IPS DF 6.9 (cell line): ENCODE data around the gene PIH1D1.

Experiments
- DNase-seq: peaks from one replicate; pipeline ENCODE4 v3.0.0-alpha.2; 2013; ENCODE audit warnings: low read depth, low spot score
- H3K27ac ChIP-seq: one replicate; pipeline ENCODE4 v1.5.1; 2013; ENCODE audit warnings: low read length, control low read depth
- H3K27me3 ChIP-seq: 2 replicates; pipeline ENCODE4 v1.6.1; 2013; ENCODE audit warnings: mild to moderate bottlenecking, low read length; ENCODE audit not compliant: control insufficient read depth, insufficient read depth
- H3K36me3 ChIP-seq: 2 replicates; pipeline ENCODE4 v1.6.1; 2013; ENCODE audit warnings: low read length; ENCODE audit not compliant: control insufficient read depth, insufficient read depth
- H3K4me1 ChIP-seq: 2 replicates; pipeline ENCODE4 v1.6.1; 2013; ENCODE audit warnings: low read length; ENCODE audit not compliant: control insufficient read depth, insufficient read depth
- H3K4me3 ChIP-seq: 2 replicates; pipeline ENCODE4 v1.5.1; 2013; ENCODE audit warnings: mild to moderate bottlenecking, low read length
- H3K9me3 ChIP-seq: 2 replicates; pipeline ENCODE4 v1.6.1; 2013; ENCODE audit warnings: low read length, inconsistent platforms; ENCODE audit not compliant: control insufficient read depth, insufficient read depth
- WGBS: extraction: QIAGEN DNeasy Blood & Tissue Kit; methylation state at CpG from one replicate; pipeline ENCODE4 v1.1.7; 2013; ENCODE audit warnings: mixed read lengths, missing lambda C conversion rate; ENCODE audit not compliant: insufficient read length, insufficient coverage; 5-methylcytosine and 5-hydroxymethylcytosine counted together

Gene PIH1D1

DNA sequence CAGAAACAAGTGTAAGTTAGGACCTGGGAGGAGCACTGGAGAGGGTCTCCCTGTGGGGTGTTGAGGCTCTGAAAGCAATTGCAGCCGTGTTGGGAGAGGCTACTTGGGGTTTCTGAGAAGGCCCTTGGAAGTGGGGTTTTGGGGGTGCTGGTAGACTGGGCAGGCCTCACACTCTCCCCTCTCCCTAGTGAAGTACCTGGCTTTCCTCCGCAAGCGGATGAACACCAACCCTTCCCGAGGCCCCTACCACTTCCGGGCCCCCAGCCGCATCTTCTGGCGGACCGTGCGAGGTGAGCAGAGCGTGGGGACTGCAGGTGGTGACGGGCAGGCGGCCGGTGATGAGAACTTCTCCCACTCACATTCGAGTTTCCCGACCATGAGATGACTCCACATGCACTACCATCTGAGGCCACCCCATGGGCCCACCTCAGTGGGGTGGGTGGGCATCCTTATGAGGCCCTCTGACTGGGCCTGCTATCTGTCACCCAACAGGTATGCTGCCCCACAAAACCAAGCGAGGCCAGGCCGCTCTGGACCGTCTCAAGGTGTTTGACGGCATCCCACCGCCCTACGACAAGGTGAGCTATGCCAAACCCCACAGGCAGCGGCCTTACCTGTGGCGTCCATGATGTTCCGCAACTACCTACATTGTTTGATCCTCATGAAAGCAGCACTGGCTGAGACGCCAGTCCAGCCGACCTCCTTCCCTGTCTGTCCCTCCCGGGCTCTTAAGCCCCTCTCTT, 38.8 kb upstream of the PIH1D1 start:
- no peak for DNase-seq
- peaks cover 38% of the 10 kb centered on the region for H3K36me3 ChIP-seq
- WGBS: no CpG with 5 or more reads among the region's 27 CpGs

DNA sequence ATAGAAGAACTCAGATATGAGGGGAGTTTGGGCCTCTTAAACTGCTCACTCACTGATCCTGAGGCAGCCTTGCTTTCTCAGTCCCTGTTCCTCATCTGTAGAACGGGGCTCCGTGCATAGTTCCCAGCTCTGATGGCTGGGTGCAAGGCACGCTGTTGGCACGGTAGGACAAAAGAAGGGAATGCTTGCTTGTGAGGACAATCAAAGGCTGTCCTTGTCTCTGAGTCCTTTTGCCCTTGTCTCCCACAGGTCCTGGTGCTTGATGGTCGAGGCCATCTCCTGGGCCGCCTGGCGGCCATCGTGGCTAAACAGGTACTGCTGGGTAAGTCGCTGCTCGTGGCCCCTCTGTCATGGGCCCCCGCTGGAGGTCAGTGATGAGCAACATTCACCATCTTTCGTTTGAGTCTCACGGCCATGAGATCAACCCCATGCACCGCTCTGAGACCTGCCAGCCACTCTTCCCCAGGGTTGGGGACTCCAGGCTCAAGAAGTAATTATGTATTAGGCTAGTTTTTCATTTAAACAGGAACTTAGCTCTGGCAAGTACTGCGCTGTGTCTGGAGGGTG, 38.1 kb upstream of the PIH1D1 start:
- Histone ChIP-seq H3K4me3 (no peak overlapping the region; the same call in 1 of the 2 replicates), H3K36me3 (peaks cover 38% of the 10 kb centered on the region), H3K27ac (peak overlapping the region; percentile 28), H3K4me1 (no peaks in the 10 kb centered on the region), H3K9me3 (no peaks in the 10 kb centered on the region), H3K27me3 (no peaks in the 10 kb centered on the region)
- DNase-seq: no peak
- WGBS: no CpG with 5 or more reads among the region's 15 CpGs

More for the DNA sequence above, 38.8 kb upstream of the PIH1D1 start:
- H3K9me3 ChIP-seq: no peaks in the 10 kb centered on the region
- H3K4me3 ChIP-seq: no peak overlapping the region
- H3K27me3 ChIP-seq: no peaks in the 10 kb centered on the region
- H3K4me1 ChIP-seq: no peaks in the 10 kb centered on the region
- no peak overlapping the region for H3K27ac ChIP-seq

DNA sequence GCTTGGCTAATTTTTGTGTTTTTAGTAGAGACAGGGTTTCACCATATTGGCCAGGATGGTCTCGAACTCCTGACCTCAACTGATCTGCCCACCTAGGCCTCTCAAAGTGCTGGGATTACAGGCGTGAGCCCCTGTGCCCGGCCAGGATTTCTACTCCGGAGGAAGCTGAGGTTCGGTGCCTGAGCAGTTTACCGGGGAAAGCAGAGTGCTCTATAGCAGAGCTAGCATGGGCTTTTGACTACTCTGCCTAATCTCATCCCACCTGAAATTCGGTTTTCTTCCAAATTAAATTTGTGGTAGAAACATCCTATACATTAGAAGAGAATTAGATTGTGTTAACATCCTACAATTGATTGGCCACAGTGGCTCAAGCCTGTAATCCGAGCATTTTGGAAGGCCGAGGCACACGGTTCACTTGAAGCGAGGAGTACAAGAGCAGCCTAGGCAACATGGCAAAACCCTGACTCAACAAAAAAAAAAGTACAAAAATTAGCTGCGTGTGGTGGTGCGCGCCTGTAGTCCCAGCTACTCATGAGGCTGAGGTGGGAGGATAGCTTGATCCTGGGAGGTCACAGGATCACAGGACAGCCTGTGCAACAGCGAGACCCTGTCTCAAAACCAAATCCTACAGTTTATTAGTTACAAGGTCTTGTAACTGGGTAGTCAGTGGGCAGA, 37.4 kb upstream of the PIH1D1 start:
- no peaks in the 10 kb centered on the region for H3K9me3 ChIP-seq
- no peak for DNase-seq
- peak overlapping the region; percentile 1 for H3K27ac ChIP-seq
- no CpG with 5 or more reads among the region's 15 CpGs for WGBS
- peak overlapping the region; percentile 99 for H3K4me3 ChIP-seq
- H3K27me3 ChIP-seq: no peaks in the 10 kb centered on the region
- H3K36me3 ChIP-seq: peaks cover 38% of the 10 kb centered on the region
- no peaks in the 10 kb centered on the region for H3K4me1 ChIP-seq

GRCh38 chr19:49488046-49488862, 36.6 kb upstream of the PIH1D1 start:
- no peaks in the 10 kb centered on the region for H3K9me3 ChIP-seq
- WGBS: no CpG with 5 or more reads among the region's 26 CpGs
- no peaks in the 10 kb centered on the region for H3K27me3 ChIP-seq
- H3K36me3 ChIP-seq: peaks cover 38% of the 10 kb centered on the region
- H3K4me3 ChIP-seq: peak overlapping the region; percentile 99
- H3K4me1 ChIP-seq: no peaks in the 10 kb centered on the region
- no peak overlapping the region for H3K27ac ChIP-seq
- DNase-seq: no peak

DNA sequence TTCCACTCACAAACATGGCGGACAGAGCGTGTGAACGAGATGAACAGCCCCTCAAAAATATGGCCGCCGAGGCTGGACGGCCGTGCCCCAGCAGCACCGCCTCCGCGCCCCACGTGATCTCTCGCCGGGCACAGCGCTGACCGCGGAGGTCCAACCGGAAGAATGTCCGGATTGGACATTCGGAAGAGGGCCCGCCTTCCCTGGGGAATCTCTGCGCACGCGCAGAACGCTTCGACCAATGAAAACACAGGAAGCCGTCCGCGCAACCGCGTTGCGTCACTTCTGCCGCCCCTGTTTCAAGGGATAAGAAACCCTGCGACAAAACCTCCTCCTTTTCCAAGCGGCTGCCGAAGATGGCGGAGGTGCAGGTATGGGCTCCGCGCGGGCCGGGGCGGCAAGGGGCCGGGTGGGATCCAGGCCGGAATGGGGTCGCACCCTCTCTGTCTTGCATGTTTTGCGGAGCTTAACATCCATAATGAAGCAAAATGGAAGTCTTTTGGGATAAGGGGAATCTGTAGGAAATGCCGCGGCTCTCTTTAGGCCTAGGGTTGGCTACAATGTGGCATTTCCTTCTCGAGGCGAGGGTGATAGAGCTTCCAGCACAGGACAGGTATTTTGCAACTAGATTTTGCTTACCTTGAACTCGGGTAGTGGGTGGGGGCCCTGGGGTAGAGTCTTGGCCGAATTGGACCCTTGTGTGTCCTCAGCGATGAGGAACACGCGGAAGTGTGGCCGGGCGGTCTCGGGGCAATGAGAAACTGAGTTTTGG, 35.8 kb upstream of the PIH1D1 start, which contains the start of gene RPL13A:
RPL13A (plus strand) TSS at position 332 of the 769 bp plus-strand sequence; CDS start at position 354, 22 bp downstream.
- peaks cover 35% of the 10 kb centered on the region for H3K36me3 ChIP-seq
- H3K9me3 ChIP-seq: no peaks in the 10 kb centered on the region
- DNase-seq: peak; percentile 100
- no peaks in the 10 kb centered on the region for H3K27me3 ChIP-seq
- no CpG with 5 or more reads among the region's 57 CpGs for WGBS
- no peaks in the 10 kb centered on the region for H3K4me1 ChIP-seq
- H3K4me3 ChIP-seq: peak within 1 kb of the TSS; percentile 99
- H3K27ac ChIP-seq: no peak within 1 kb of the TSS

GRCh38 chr19:49486710-49487276, 35.2 kb upstream of the PIH1D1 start:
- Histone ChIP-seq H3K4me1 (no peaks in the 10 kb centered on the region), H3K27me3 (no peaks in the 10 kb centered on the region), H3K27ac (no peak overlapping the region), H3K36me3 (peaks cover 29% of the 10 kb centered on the region), H3K4me3 (no peak overlapping the region), H3K9me3 (no peaks in the 10 kb centered on the region)
- no peak for DNase-seq
- no CpG with 5 or more reads among the region's 23 CpGs for WGBS

- Histone ChIP-seq H3K36me3 (peaks cover 24% of the 10 kb centered on the region), H3K27me3 (no peaks in the 10 kb centered on the region), H3K27ac (no peak overlapping the region), H3K4me1 (no peaks in the 10 kb centered on the region), H3K9me3 (no peaks in the 10 kb centered on the region), H3K4me3 (no peak overlapping the region)
- WGBS: no CpG with 5 or more reads among the region's 7 CpGs
- no peak for DNase-seq
These were observed 34.6 kb upstream of the PIH1D1 start for GRCh38 chr19:49486232-49486631.

DNA sequence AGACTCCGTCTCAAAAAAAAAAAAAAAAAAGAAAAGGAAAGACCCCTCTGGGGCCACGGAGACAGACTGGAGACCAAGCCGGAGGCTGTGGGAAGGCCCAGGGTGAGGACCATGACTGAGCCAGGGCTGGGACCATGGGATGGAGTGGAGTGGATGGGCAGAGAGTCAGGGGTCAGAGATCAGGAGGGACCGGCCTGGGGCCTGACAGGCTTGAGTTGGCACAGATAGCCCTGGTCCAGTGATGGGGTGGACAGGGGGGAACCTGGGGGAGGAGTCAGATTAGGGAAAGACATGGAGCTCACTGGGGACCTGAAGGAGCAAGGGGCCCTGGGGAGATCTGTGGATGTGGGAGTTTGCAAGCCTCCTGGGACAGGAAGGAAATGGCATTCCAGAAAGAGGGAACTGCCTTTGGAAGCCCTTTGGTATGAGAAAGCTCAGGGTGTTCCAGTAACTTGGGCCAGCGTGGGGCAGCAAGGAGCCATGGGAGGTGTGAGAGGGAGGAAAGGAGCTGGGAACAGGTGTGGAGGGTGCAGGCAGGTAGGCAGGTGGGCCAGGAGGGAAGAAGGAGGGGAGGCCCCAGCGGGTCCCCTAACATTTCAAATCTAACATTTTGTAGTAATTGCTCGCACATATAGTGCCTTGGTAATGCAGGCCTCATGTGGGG, 29.5 kb upstream of the PIH1D1 start:
- Histone ChIP-seq H3K4me3 (no peak overlapping the region), H3K9me3 (no peaks in the 10 kb centered on the region), H3K27ac (no peak overlapping the region), H3K27me3 (no peaks in the 10 kb centered on the region), H3K36me3 (no peaks in the 10 kb centered on the region), H3K4me1 (0 out of 2 replicates have a peak, but pooled peaks cover 2% of the 10 kb centered on the region)
- DNase-seq: no peak
- no CpG with 5 or more reads among the region's 7 CpGs for WGBS

DNA sequence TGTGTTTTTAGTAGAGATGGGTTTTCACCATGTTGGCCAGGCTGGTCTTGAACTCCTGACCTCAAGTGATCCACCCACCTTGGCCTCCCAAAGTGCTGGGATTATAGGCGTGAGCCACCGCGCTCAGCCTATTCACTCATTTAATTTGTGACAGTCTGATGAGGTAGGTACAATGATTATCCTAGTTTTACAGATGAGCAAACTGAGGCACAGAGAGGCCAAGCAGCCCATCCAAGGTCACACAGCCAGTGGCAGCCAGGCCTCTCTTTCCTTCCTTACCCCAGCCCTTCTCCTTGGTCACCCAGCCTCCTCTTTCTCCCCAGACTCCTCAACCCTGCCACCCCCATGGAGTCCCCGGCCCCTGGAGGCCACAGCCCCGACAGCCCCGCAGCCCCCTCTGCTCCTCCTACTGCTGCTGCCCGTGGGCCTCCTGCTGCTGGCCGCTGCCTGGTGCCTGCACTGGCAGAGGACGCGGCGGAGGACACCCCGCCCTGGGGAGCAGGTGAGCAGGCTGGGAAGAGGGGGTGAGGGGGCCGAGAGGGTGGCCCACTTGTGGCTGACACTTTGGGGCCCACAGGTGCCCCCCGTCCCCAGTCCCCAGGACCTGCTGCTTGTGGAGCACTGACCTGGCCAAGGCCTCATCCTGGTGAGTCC, 28.5 kb upstream of the PIH1D1 start:
- no peaks in the 10 kb centered on the region for H3K36me3 ChIP-seq
- no peaks in the 10 kb centered on the region for H3K27me3 ChIP-seq
- no peaks in the 10 kb centered on the region for H3K9me3 ChIP-seq
- no peak overlapping the region for H3K4me3 ChIP-seq
- H3K4me1 ChIP-seq: 0 out of 2 replicates have a peak, but pooled peaks cover 2% of the 10 kb centered on the region
- WGBS: no CpG with 5 or more reads among the region's 14 CpGs
- no peak overlapping the region for H3K27ac ChIP-seq
- no peak for DNase-seq
